ENCODE data around the gene SHISAL2A.

SHISAL2A gene

GRCh38 chr1:52641307-52641706, 8.3 kb downstream of the SHISAL2A start:
- no peak for TF ChIP-seq TCF4 (CRISPR knock-in tag; IDR thresholded peaks at IDR 0.05; ENCODE audit: borderline replicate concordance)
- no peak for TF ChIP-seq ARNTL (CRISPR knock-in tag; IDR thresholded peaks at IDR 0.05; ENCODE audit: borderline replicate concordance, low read depth)
- TF ChIP-seq CREB5 (CRISPR knock-in tag; IDR thresholded peaks at IDR 0.05; ENCODE audit: low read depth) = no peak
- no peak for TF ChIP-seq ESRRG (CRISPR knock-in tag; IDR thresholded peaks at IDR 0.05)
- TF ChIP-seq PPARA (CRISPR knock-in tag; IDR thresholded peaks at IDR 0.05; ENCODE audit: borderline replicate concordance) = no peak
- no peak for TF ChIP-seq SNAI2 (CRISPR knock-in tag; IDR thresholded peaks at IDR 0.05)
- TF ChIP-seq ZC3H10 (CRISPR knock-in tag; IDR thresholded peaks at IDR 0.05) = no peak
- TF ChIP-seq, protein P1, sequence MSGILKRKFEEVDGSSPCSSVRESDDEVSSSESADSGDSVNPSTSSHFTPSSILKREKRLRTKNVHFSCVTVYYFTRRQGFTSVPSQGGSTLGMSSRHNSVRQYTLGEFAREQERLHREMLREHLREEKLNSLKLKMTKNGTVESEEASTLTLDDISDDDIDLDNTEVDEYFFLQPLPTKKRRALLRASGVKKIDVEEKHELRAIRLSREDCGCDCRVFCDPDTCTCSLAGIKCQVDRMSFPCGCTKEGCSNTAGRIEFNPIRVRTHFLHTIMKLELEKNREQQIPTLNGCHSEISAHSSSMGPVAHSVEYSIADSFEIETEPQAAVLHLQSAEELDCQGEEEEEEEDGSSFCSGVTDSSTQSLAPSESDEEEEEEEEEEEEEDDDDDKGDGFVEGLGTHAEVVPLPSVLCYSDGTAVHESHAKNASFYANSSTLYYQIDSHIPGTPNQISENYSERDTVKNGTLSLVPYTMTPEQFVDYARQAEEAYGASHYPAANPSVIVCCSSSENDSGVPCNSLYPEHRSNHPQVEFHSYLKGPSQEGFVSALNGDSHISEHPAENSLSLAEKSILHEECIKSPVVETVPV (CRISPR knock-in tag; IDR thresholded peaks at IDR 0.05) = no peak
- TF ChIP-seq ZFP30 (CRISPR knock-in tag; IDR thresholded peaks at IDR 0.05) = no peak
- no peak for TF ChIP-seq TOX (CRISPR knock-in tag; IDR thresholded peaks at IDR 0.05; ENCODE audit: borderline replicate concordance)
- no peak for TF ChIP-seq ZFP3 (CRISPR knock-in tag; IDR thresholded peaks at IDR 0.05)
- no peak for TF ChIP-seq CSDC2 (CRISPR knock-in tag; IDR thresholded peaks at IDR 0.05)
- TF ChIP-seq BACH2 (CRISPR knock-in tag; IDR thresholded peaks at IDR 0.05; ENCODE audit: borderline replicate concordance) = no peak
- no peak for TF ChIP-seq POU6F1 (CRISPR knock-in tag; IDR thresholded peaks at IDR 0.05; ENCODE audit: borderline replicate concordance, low read depth)
- TF ChIP-seq GLIS3 (CRISPR knock-in tag; IDR thresholded peaks at IDR 0.05) = no peak
- no peak for TF ChIP-seq OSR1 (CRISPR knock-in tag; IDR thresholded peaks at IDR 0.05)
- TF ChIP-seq, protein P2, sequence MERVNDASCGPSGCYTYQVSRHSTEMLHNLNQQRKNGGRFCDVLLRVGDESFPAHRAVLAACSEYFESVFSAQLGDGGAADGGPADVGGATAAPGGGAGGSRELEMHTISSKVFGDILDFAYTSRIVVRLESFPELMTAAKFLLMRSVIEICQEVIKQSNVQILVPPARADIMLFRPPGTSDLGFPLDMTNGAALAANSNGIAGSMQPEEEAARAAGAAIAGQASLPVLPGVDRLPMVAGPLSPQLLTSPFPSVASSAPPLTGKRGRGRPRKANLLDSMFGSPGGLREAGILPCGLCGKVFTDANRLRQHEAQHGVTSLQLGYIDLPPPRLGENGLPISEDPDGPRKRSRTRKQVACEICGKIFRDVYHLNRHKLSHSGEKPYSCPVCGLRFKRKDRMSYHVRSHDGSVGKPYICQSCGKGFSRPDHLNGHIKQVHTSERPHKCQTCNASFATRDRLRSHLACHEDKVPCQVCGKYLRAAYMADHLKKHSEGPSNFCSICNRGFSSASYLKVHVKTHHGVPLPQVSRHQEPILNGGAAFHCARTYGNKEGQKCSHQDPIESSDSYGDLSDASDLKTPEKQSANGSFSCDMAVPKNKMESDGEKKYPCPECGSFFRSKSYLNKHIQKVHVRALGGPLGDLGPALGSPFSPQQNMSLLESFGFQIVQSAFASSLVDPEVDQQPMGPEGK (CRISPR knock-in tag; IDR thresholded peaks at IDR 0.05; ENCODE audit: borderline replicate concordance) = no peak
- no peak for TF ChIP-seq ZNF8 (CRISPR knock-in tag; IDR thresholded peaks at IDR 0.05)
- no peak for ATAC-seq

DNA sequence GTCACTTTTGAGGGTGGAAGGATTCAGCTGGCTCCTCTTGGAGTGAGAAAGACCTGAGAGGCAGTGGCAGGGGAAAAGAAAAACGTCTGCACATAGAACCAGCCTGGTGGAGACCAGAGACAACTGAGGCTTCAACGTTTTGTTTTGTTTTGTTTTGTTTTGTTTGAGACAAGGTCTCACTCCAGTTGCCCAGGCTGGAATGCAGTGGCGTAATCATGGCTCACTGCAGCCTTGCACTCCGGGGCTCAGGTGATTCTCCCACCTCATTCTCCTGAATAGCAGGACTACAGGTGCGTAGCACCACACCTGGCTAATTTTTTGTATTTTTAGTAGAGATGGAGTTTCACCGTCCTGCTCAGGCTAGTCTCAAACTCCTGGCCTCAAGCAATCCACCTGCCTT, 12.3 kb downstream of the SHISAL2A start:
- no peak for ATAC-seq
- TF ChIP-seq SNAI2 (CRISPR knock-in tag; IDR thresholded peaks at IDR 0.05) (no peak), ISL1 (CRISPR knock-in tag; IDR thresholded peaks at IDR 0.05) (no peak), PPARA (CRISPR knock-in tag; IDR thresholded peaks at IDR 0.05; ENCODE audit: borderline replicate concordance) (no peak), ZNF565 (CRISPR knock-in tag; conservative IDR thresholded peaks at IDR 0.05; ENCODE audit: low read depth) (no peak), GLIS3 (CRISPR knock-in tag; IDR thresholded peaks at IDR 0.05) (no peak), ZFP3 (CRISPR knock-in tag; IDR thresholded peaks at IDR 0.05) (no peak), ZNF8 (CRISPR knock-in tag; IDR thresholded peaks at IDR 0.05) (no peak)
- TF ChIP-seq, protein P1 (CRISPR knock-in tag; IDR thresholded peaks at IDR 0.05) = no peak
- TF ChIP-seq, protein P3, sequence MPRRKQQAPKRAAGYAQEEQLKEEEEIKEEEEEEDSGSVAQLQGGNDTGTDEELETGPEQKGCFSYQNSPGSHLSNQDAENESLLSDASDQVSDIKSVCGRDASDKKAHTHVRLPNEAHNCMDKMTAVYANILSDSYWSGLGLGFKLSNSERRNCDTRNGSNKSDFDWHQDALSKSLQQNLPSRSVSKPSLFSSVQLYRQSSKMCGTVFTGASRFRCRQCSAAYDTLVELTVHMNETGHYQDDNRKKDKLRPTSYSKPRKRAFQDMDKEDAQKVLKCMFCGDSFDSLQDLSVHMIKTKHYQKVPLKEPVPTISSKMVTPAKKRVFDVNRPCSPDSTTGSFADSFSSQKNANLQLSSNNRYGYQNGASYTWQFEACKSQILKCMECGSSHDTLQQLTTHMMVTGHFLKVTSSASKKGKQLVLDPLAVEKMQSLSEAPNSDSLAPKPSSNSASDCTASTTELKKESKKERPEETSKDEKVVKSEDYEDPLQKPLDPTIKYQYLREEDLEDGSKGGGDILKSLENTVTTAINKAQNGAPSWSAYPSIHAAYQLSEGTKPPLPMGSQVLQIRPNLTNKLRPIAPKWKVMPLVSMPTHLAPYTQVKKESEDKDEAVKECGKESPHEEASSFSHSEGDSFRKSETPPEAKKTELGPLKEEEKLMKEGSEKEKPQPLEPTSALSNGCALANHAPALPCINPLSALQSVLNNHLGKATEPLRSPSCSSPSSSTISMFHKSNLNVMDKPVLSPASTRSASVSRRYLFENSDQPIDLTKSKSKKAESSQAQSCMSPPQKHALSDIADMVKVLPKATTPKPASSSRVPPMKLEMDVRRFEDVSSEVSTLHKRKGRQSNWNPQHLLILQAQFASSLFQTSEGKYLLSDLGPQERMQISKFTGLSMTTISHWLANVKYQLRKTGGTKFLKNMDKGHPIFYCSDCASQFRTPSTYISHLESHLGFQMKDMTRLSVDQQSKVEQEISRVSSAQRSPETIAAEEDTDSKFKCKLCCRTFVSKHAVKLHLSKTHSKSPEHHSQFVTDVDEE (CRISPR knock-in tag; IDR thresholded peaks at IDR 0.05) = no peak

Data from SK-N-SH treated with all-trans-retinoic acid at 6 μM for 48 hours (cell line).